GM23338 (cell line): ENCODE results near the gene FSIP1. TPM values are rescaled to one million over a fixed set of nuclear protein-coding genes. Genes with fewer than 3 reads are reported as not detected.

ENCODE experiments used
- ATAC-seq: fragments of 200-7000 bp; cut with Tn5 transposase; 3 replicates; pipeline ENCODE4 v1.9.1; 2020
- DNase-seq: peaks from one replicate; pipeline ENCODE4 v3.0.0-alpha.2; 2015; ENCODE audit warnings: low spot score
- H2AFZ ChIP-seq: fragments of 200-600 bp; sonication (generic); 2 replicates; pipeline ENCODE4 v1.8.0; 2016; ENCODE audit warnings: antibody characterized with exemption, mild to moderate bottlenecking, moderate library complexity
- H3F3A ChIP-seq: fragments of 200-600 bp; sonication (generic); replicated peaks from 2 replicates; pipeline ENCODE4 v1.8.0; 2017; ENCODE audit warnings: antibody characterized with exemption, mixed run types, low read depth
- H3K27ac ChIP-seq: fragments of 200-600 bp; sonication (generic); 2 replicates; pipeline ENCODE4 v1.6.1; 2016; ENCODE audit warnings: low read depth
- H3K27me3 ChIP-seq: fragments of 200-600 bp; sonication (generic); 2 replicates; pipeline ENCODE4 v1.8.0; 2016; ENCODE audit warnings: mild to moderate bottlenecking, mixed run types, moderate library complexity; ENCODE audit not compliant: insufficient read depth
- H3K36me3 ChIP-seq: fragments of 200-600 bp; sonication (generic); 2 replicates; pipeline ENCODE4 v1.8.0; 2016; ENCODE audit warnings: mild to moderate bottlenecking; ENCODE audit not compliant: insufficient read depth
- H3K4me1 ChIP-seq: fragments of 200-600 bp; sonication (generic); 2 replicates; pipeline ENCODE4 v1.8.0; 2016; ENCODE audit warnings: mild to moderate bottlenecking, moderate library complexity; ENCODE audit not compliant: insufficient read depth
- H3K4me2 ChIP-seq: fragments of 200-600 bp; sonication (generic); 2 replicates; pipeline ENCODE4 v1.7.1; 2017; ENCODE audit warnings: mixed run types
- H3K4me3 ChIP-seq: fragments of 200-600 bp; sonication (generic); 2 replicates; pipeline ENCODE4 v1.6.1; 2016; ENCODE audit warnings: mixed run types
- H3K79me2 ChIP-seq: fragments of 200-600 bp; sonication (generic); replicated peaks from 2 replicates; pipeline ENCODE4 v1.8.0; 2017; ENCODE audit warnings: mild to moderate bottlenecking; ENCODE audit not compliant: insufficient read depth
- H3K9me2 ChIP-seq: fragments of 200-600 bp; sonication (generic); 2 replicates; pipeline ENCODE4 v1.8.0; 2017; ENCODE audit not compliant: insufficient read depth
- H4K20me1 ChIP-seq: fragments of 200-600 bp; sonication (generic); replicated peaks from 2 replicates; pipeline ENCODE4 v1.8.0; 2017; ENCODE audit warnings: mild to moderate bottlenecking; ENCODE audit not compliant: insufficient read depth
- H3K27ac Mint-ChIP-seq: 2 replicates; pipeline ENCODE4 v1.8.0; 2020; ENCODE audit warnings: inconsistent platforms, mild to moderate bottlenecking, moderate library complexity, mixed read lengths
- H3K27me3 Mint-ChIP-seq: 3 replicates; pipeline ENCODE4 v1.8.0; 2022; ENCODE audit warnings: low read depth, mild to moderate bottlenecking, moderate library complexity, mixed read lengths, inconsistent platforms; ENCODE audit not compliant: insufficient read depth, poor library complexity
- H3K36me3 Mint-ChIP-seq: 3 replicates; pipeline ENCODE4 v1.8.0; 2021; ENCODE audit warnings: low read depth, mild to moderate bottlenecking, inconsistent platforms, moderate library complexity, mixed read lengths
- H3K4me1 Mint-ChIP-seq: 3 replicates; pipeline ENCODE4 v1.8.0; 2020; ENCODE audit warnings: mild to moderate bottlenecking, inconsistent platforms, mixed read lengths
- H3K4me3 Mint-ChIP-seq: 3 replicates; pipeline ENCODE4 v1.8.0; 2021; ENCODE audit warnings: moderate library complexity, mild to moderate bottlenecking, inconsistent platforms, mixed read lengths
- H3K9me3 Mint-ChIP-seq: 3 replicates; pipeline ENCODE4 v1.8.0; 2020; ENCODE audit warnings: moderate library complexity, mild to moderate bottlenecking, inconsistent platforms, mixed read lengths
- CREB1 ChIP-seq: fragments of 250-450 bp; sonication (Bioruptor Pico); IDR thresholded peaks from 2 replicates; pipeline ENCODE4 v1.5.0; 2020; ENCODE audit warnings: low read depth, mild to moderate bottlenecking, moderate library complexity
- CTCF ChIP-seq, 2 experiments: fragments of 200-600 bp in 1 of 2; sonication (generic) in 1 of 2; conservative IDR thresholded peaks; 2 replicates each; pipeline versions ENCODE4 v1.5.1 to v1.6.1; 2016 to 2017; ENCODE audit warnings: antibody characterized with exemption in 2 of 2, low read depth in 2 of 2, mild to moderate bottlenecking in 2 of 2, moderate library complexity in 1 of 2
- ETS1 ChIP-seq: IDR thresholded peaks from 2 replicates; pipeline ENCODE4 v1.6.1; 2016; ENCODE audit warnings: antibody characterized with exemption
- EZH2 ChIP-seq: fragments of 200-600 bp; sonication (generic); IDR thresholded peaks from one replicate; pipeline ENCODE4 v1.8.0; 2017; ENCODE audit warnings: antibody characterized with exemption, mild to moderate bottlenecking, low read depth; ENCODE audit not compliant: unreplicated experiment
- EZH2phosphoT487 ChIP-seq: fragments of 200-600 bp; sonication (generic); IDR thresholded peaks from one replicate; pipeline ENCODE4 v1.8.1; 2018; ENCODE audit warnings: antibody characterized with exemption; ENCODE audit not compliant: unreplicated experiment
- JUNB ChIP-seq: IDR thresholded peaks from one replicate; pipeline ENCODE4 v1.6.1; 2016; ENCODE audit warnings: antibody characterized with exemption; ENCODE audit not compliant: unreplicated experiment
- NANOG ChIP-seq: IDR thresholded peaks from 2 replicates; pipeline ENCODE4 v1.6.1; 2016; ENCODE audit warnings: antibody characterized with exemption, borderline replicate concordance
- POLR2AphosphoS5 ChIP-seq: IDR thresholded peaks from 2 replicates; pipeline ENCODE4 v1.6.1; 2016; ENCODE audit warnings: antibody characterized with exemption, low read depth
- STAT1 ChIP-seq: IDR thresholded peaks from one replicate; pipeline ENCODE4 v1.6.1; 2016; ENCODE audit warnings: antibody characterized with exemption; ENCODE audit not compliant: unreplicated experiment
- ZNF114 ChIP-seq: fragments of 250-450 bp; sonication (Bioruptor Pico); IDR thresholded peaks from 2 replicates; pipeline ENCODE4 v1.5.0; 2020; ENCODE audit warnings: mild to moderate bottlenecking, moderate library complexity
- ZNF331 ChIP-seq: fragments of 250-450 bp; sonication (Bioruptor Pico); IDR thresholded peaks from 2 replicates; pipeline ENCODE4 v1.5.0; 2020; ENCODE audit warnings: low read depth, mild to moderate bottlenecking, moderate library complexity
- ZNF462 ChIP-seq: fragments of 250-450 bp; sonication (Bioruptor Pico); IDR thresholded peaks from 2 replicates; pipeline ENCODE4 v1.5.0; 2020; ENCODE audit warnings: mild to moderate bottlenecking, moderate library complexity
- polyA plus RNA-seq: library from polyadenylated mRNA; unstranded; fragments of >200 nt; fragmentation: Nextera tagmentation; extraction: Ambion mirVana; gene quantifications from 2 replicates; pipeline ENCODE4 v1.2.1, GENCODE V29; 2016
- total RNA-seq: library from RNA; depleted of rRNA; stranded (reverse); fragments of >200 nt; shearing (Covaris generic); gene quantifications from 2 replicates; pipeline ENCODE4 v1.2.3, GENCODE V29; 2014
- TF ChIP-seq, protein P1 (sequence below): IDR thresholded peaks from one replicate; pipeline ENCODE4 v1.6.1; 2018; ENCODE audit warnings: antibody characterized with exemption; ENCODE audit not compliant: unreplicated experiment

FSIP1 gene
- total and polyA plus RNA-seq, 2 experiments from 2014 or later = 0.92 to 2.1 TPM

DNA sequence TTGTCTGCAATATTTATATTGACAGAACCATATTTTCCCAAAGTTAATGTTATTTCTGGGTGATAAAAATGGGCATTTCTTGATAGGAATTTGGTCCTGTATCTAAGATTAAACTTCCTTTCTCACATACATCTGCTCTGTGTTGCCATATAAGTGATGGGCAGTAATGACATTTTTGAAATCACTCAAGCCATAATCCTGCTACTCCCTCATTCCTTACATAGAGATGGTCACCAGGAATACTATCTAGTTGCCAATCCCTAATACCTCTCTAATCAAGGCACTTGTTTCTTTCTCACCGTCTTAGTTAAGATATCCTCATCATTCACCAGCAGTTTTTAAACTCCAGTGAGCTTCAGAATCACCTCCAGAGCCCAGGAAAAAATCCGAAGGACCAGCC, 68.4 kb downstream of the FSIP1 start:
- H3K4me1 ChIP-seq = no peaks in the 10 kb centered on the region
- Mint-ChIP-seq H3K9me3 (no peaks in the 10 kb centered on the region), H3K27me3 (no peaks in the 10 kb centered on the region), H3K36me3 (no peaks in the 10 kb centered on the region), H3K4me3 (no peak overlapping the region), H3K27ac (no peak overlapping the region), H3K4me1 (0 out of 3 replicates have a peak, but pooled peaks cover 3% of the 10 kb centered on the region)
- no peak for DNase-seq
- H3K79me2 ChIP-seq = no peaks in the 10 kb centered on the region
- no peaks in the 10 kb centered on the region for H4K20me1 ChIP-seq
- no peaks in the 10 kb centered on the region for H3F3A ChIP-seq
- no peak overlapping the region for H3K4me2 ChIP-seq
- H3K27ac ChIP-seq = no peak overlapping the region
- H3K4me3 ChIP-seq = no peak overlapping the region
- H3K9me2 ChIP-seq = no peaks in the 10 kb centered on the region
- H2AFZ ChIP-seq = no peak overlapping the region
- no peaks in the 10 kb centered on the region for H3K27me3 ChIP-seq
- TF ChIP-seq NANOG (no peak), CREB1 (CRISPR knock-in tag) (no peak), EZH2phosphoT487 (no peak), ZNF331 (CRISPR knock-in tag) (no peak), STAT1 (no peak), ZNF114 (CRISPR knock-in tag) (no peak), POLR2AphosphoS5 (no peak), EZH2 (no peak), ETS1 (no peak), CTCF (conservative IDR thresholded peaks at IDR 0.05; ENCODE audit: low read depth in 2 of 2) (no peak), JUNB (no peak), ZNF462 (no peak)
- TF ChIP-seq, protein P1, sequence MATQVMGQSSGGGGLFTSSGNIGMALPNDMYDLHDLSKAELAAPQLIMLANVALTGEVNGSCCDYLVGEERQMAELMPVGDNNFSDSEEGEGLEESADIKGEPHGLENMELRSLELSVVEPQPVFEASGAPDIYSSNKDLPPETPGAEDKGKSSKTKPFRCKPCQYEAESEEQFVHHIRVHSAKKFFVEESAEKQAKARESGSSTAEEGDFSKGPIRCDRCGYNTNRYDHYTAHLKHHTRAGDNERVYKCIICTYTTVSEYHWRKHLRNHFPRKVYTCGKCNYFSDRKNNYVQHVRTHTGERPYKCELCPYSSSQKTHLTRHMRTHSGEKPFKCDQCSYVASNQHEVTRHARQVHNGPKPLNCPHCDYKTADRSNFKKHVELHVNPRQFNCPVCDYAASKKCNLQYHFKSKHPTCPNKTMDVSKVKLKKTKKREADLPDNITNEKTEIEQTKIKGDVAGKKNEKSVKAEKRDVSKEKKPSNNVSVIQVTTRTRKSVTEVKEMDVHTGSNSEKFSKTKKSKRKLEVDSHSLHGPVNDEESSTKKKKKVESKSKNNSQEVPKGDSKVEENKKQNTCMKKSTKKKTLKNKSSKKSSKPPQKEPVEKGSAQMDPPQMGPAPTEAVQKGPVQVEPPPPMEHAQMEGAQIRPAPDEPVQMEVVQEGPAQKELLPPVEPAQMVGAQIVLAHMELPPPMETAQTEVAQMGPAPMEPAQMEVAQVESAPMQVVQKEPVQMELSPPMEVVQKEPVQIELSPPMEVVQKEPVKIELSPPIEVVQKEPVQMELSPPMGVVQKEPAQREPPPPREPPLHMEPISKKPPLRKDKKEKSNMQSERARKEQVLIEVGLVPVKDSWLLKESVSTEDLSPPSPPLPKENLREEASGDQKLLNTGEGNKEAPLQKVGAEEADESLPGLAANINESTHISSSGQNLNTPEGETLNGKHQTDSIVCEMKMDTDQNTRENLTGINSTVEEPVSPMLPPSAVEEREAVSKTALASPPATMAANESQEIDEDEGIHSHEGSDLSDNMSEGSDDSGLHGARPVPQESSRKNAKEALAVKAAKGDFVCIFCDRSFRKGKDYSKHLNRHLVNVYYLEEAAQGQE = no peak
- ATAC-seq = no peak
- H3K36me3 ChIP-seq = no peaks in the 10 kb centered on the region
